Peyer's patch (tissue), 4 donors: ENCODE measurements around the gene CCDC78.

ENCODE experiments used
- POLR2A ChIP-seq, 2 donors: fragments of 450-650 bp; IDR thresholded peaks; one replicate each; pipeline ENCODE4 v1.5.1; 2017; ENCODE audit warnings: antibody characterized with exemption in 2 of 2, mild to moderate bottlenecking in 2 of 2, moderate library complexity in 2 of 2
- TF ChIP-seq, protein P1 (sequence below), 6 experiments: fragments of 450-650 bp in 4 of 6; fragments of 200-600 bp in 2 of 6; sonication (generic) in 1 of 6; IDR thresholded peaks; one replicate each; pipeline ENCODE4 v1.5.1; 2017 to 2019; ENCODE audit warnings: antibody characterized with exemption in 6 of 6, mild to moderate bottlenecking in 3 of 6, moderate library complexity in 1 of 6

DNA sequence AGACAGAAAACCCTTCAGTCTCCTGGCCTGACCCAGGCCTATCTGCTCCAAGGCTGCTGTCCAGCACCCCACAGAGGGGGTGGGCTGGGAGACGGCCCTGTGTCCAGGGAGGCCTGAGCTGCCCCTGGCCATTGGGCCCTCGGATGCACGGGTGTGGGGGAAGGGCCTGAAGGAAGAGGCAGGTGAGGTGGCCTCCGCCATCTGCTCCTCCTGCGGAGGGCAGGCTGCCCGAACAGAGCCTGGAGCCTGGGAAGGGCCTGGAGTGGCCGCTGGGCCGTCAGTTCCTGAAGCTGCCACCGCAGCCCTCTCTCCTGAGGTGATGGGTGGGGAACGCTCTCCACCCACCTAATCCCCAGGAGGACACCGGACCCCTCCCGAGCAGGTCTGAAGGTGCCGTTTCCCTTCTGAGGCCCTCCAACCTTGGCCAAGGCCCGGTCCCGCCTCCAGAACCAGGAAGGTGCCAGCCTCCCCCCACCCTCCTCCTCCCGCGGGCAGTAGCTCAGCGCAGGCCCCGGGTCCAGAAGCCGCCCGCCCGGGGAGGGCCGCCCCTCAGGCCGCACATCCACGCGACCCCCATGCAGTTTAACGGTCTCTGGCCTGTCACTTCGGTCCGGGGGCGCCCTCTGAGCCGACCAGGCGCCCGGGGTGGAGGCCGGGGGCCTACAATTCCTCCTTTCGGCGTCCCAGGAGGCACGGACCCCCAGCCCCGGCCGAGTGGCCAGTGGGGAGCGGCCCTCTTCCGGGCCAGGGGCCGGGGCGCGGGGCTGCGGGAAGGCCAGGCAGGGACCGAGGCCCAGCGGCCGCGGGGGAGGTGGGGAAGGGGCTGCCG lies 21.5 kb downstream of the CCDC78 start:
- TF ChIP-seq, protein P1, sequence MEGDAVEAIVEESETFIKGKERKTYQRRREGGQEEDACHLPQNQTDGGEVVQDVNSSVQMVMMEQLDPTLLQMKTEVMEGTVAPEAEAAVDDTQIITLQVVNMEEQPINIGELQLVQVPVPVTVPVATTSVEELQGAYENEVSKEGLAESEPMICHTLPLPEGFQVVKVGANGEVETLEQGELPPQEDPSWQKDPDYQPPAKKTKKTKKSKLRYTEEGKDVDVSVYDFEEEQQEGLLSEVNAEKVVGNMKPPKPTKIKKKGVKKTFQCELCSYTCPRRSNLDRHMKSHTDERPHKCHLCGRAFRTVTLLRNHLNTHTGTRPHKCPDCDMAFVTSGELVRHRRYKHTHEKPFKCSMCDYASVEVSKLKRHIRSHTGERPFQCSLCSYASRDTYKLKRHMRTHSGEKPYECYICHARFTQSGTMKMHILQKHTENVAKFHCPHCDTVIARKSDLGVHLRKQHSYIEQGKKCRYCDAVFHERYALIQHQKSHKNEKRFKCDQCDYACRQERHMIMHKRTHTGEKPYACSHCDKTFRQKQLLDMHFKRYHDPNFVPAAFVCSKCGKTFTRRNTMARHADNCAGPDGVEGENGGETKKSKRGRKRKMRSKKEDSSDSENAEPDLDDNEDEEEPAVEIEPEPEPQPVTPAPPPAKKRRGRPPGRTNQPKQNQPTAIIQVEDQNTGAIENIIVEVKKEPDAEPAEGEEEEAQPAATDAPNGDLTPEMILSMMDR (IDR thresholded peaks at IDR 0.05): no peak
- TF ChIP-seq POLR2A (IDR thresholded peaks at IDR 0.05): no peak
